ENCODE results near the gene WWOX. TPM values are rescaled to one million over a fixed set of nuclear protein-coding genes. Genes with fewer than 3 reads are reported as not detected.

Gene WWOX
- total RNA-seq, 1 experiment from 2014 or later, result 15.6 TPM

DNA sequence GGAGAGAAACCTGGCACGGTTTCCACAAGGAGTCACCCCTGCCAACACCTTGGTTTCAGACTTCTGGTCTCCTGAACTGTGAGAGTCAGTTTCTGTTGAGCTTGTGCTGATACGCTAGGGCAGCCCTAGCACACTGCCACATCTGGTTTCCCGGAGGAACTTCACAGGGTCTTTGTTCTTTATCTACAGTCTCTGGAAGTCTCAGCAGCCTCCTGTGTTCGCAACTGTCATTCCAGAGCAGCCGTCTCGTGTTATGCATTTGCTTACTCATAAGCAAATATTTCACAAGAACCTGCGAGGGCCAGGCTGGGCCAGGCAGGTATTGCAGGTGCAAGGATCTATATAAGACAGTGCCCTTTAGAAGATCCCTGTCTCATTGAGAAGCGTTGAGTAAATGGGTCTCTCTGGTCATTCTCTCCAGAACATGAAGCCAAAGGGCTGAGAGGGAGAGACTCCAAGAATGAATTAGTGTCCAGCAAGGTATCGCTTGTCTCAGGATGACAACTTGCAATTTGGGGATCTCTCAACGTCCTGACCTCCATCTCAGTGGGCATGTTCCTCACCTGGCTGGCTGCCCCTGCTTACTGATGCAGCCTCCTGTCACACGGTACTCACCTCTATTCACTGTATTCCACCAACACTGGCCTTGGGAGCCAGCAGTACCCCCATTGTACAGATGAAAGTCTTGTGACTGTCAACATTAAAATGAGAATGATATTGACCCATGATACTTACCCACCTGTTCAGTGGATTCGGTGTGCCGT is 141.2 kb downstream of the WWOX start:
- Histone ChIP-seq H3K79me1 (ENCODE audit: insufficient read depth, low read depth, low read length, poor library complexity, severe bottlenecking) (no peaks in the 10 kb centered on the region), H3K4me2 (ENCODE audit: insufficient read depth, insufficient read length, low read length) (no peak overlapping the region), H2BK15ac (ENCODE audit: low read depth, low read length) (no peak overlapping the region), H4K5ac (ENCODE audit: insufficient read length, low read depth, low read length) (no peak overlapping the region), H3K56ac (ENCODE audit: insufficient read length, low read depth, low read length) (no peak overlapping the region), H4K91ac (ENCODE audit: insufficient read length, low read depth, low read length) (no peak overlapping the region), H2AK5ac (ENCODE audit: insufficient read length, low read length) (no peak overlapping the region), H3K4me1 (ENCODE audit: insufficient read depth, low read length) (no peaks in the 10 kb centered on the region), H3K14ac (ENCODE audit: insufficient read depth, low read length) (no peak overlapping the region), H4K8ac (replicated peaks; ENCODE audit: insufficient read length, low read depth, low read length) (no peak overlapping the region), H3K27ac (ENCODE audit: insufficient read length, low read depth, low read length) (no peak overlapping the region), H3K9ac (ENCODE audit: extremely low read depth, insufficient read length, low read length) (no peak overlapping the region), H3K27me3 (ENCODE audit: insufficient read depth, low read length) (no peaks in the 10 kb centered on the region), H2BK20ac (ENCODE audit: low read depth, low read length, poor library complexity, severe bottlenecking) (no peak overlapping the region), H3K18ac (ENCODE audit: insufficient read length, low read depth, low read length) (no peak overlapping the region), H3K23me2 (ENCODE audit: insufficient read length, low read depth, low read length, poor library complexity, severe bottlenecking) (no peaks in the 10 kb centered on the region), H2BK5ac (ENCODE audit: insufficient read length, low read length) (no peak overlapping the region), H2AFZ (ENCODE audit: low read length) (no peak overlapping the region), H3T11ph (ENCODE audit: low read length) (no peak overlapping the region), H3K4ac (ENCODE audit: low read depth, low read length) (no peak overlapping the region), H3K9me3 (ENCODE audit: control insufficient read depth, low read depth, low read length) (no peaks in the 10 kb centered on the region), H4K20me1 (ENCODE audit: control insufficient read depth, insufficient read depth, insufficient read length) (no peaks in the 10 kb centered on the region), H2BK120ac (ENCODE audit: low read depth, low read length, poor library complexity, severe bottlenecking) (no peak overlapping the region), H3K23ac (ENCODE audit: insufficient read length, low read depth, low read length) (no peak overlapping the region), H3K79me2 (ENCODE audit: insufficient read depth, low read length) (no peaks in the 10 kb centered on the region), H2BK12ac (ENCODE audit: insufficient read length, low read depth, low read length) (no peak overlapping the region)
- no peak overlapping the region; a peak in 1 of 7 replicates for H3K27ac Mint-ChIP-seq
- H3K4me3 Mint-ChIP-seq, result no peak overlapping the region
- no CpG with 5 or more reads among the region's 13 CpGs for WGBS (ENCODE audit: extremely low coverage, insufficient read length, low lambda C conversion rate)
- TF ChIP-seq, protein P1, sequence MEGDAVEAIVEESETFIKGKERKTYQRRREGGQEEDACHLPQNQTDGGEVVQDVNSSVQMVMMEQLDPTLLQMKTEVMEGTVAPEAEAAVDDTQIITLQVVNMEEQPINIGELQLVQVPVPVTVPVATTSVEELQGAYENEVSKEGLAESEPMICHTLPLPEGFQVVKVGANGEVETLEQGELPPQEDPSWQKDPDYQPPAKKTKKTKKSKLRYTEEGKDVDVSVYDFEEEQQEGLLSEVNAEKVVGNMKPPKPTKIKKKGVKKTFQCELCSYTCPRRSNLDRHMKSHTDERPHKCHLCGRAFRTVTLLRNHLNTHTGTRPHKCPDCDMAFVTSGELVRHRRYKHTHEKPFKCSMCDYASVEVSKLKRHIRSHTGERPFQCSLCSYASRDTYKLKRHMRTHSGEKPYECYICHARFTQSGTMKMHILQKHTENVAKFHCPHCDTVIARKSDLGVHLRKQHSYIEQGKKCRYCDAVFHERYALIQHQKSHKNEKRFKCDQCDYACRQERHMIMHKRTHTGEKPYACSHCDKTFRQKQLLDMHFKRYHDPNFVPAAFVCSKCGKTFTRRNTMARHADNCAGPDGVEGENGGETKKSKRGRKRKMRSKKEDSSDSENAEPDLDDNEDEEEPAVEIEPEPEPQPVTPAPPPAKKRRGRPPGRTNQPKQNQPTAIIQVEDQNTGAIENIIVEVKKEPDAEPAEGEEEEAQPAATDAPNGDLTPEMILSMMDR (conservative IDR thresholded peaks at IDR 0.05), result peak; percentile 47
- peaks cover 2% of the 10 kb centered on the region in 2 experiments; a peak in 2 of 4 replicates for H3K4me1 Mint-ChIP-seq
- no peak for DNase-seq
- H3K36me3 Mint-ChIP-seq (ENCODE audit: insufficient read depth in 1 of 3, low read depth in 3 of 3), result no peaks in the 10 kb centered on the region; a peak in 1 of 7 replicates
- H3K27me3 Mint-ChIP-seq (ENCODE audit: low read depth), result no peaks in the 10 kb centered on the region
- no peaks in the 10 kb centered on the region for H3K9me3 Mint-ChIP-seq
